HepG2 (cell line): ENCODE measurements around the gene MAPK4. TPM values are rescaled to one million over a fixed set of nuclear protein-coding genes. Genes with fewer than 3 reads are reported as not detected.
"Not testable (repeated sequence)": the region's sequence is repeated elsewhere in the genome, so short reads cannot be mapped to it uniquely, and the experiment has no call there.

Experiments
- ATAC-seq: fragments of 200-7000 bp; cut with Tn5 transposase; 3 replicates; pipeline ENCODE4 v1.9.1; 2020; ENCODE audit warnings: mild to moderate bottlenecking, moderate library complexity
- Bru-seq: library from RNA; stranded (reverse); fragments of 400-500 nt; gene quantifications from one replicate; lab custom pipeline; 2021; lab: Mats Ljungman, UMichigan
- BruChase-seq, 2 experiments: library from RNA; stranded (reverse); fragments of 400-500 nt; gene quantifications; one replicate each; lab custom pipeline; 2021; lab: Mats Ljungman, UMichigan
- BruUV-seq: library from RNA; stranded (reverse); fragments of 400-500 nt; replicated peaks from 2 replicates; lab custom pipeline; 2021; lab: Mats Ljungman, UMichigan
- CTCF ChIA-PET: fragments of 300-600 bp; formaldehyde crosslinking; extraction: SDS; loops from one replicate; lab custom pipeline; 2021; ENCODE audit warnings: low total read pairs, inconsistent platforms, low intra/inter-chr PET ratio; lab: Yijun Ruan, JAX
- POLR2A ChIA-PET: fragments of 350-600 bp; sonication (Branson Sonifier 250); formaldehyde crosslinking; loops from one replicate; lab custom pipeline; 2020; ENCODE audit warnings: antibody characterized with exemption, inconsistent platforms; lab: Yijun Ruan, JAX
- DNase-seq: peaks from one replicate; pipeline ENCODE4 v3.0.0-alpha.2; 2015; ENCODE audit warnings: low spot score
- FAIRE-seq: peaks from 3 replicates; lab custom pipeline; 2011; peaks lifted over from hg19 to GRCh38; lab: Jason Lieb, UNC
- H2AFZ ChIP-seq: one replicate; pipeline ENCODE4 v1.6.1; 2011; ENCODE audit warnings: low read length, inconsistent platforms
- H3K27ac ChIP-seq: fragments of 300-600 bp; 3 replicates; pipeline ENCODE4 v1.8.0; 2011; ENCODE audit warnings: mixed run types, mild to moderate bottlenecking, mixed read lengths, low read length, inconsistent platforms; ENCODE audit not compliant: insufficient read depth; ENCODE audit errors: extremely low read length
- H3K27me3 ChIP-seq, 2 experiments: fragments of 200-600 bp in 1 of 2; 2 replicates in 1 of 2; 3 replicates in 1 of 2; pipeline versions ENCODE4 v1.6.0 to v1.8.0; 2011; ENCODE audit warnings: low read length in 2 of 2, mild to moderate bottlenecking in 2 of 2, moderate library complexity in 2 of 2, inconsistent platforms in 1 of 2; ENCODE audit not compliant: insufficient read depth in 2 of 2, control insufficient read depth in 1 of 2
- H3K36me3 ChIP-seq, 2 experiments: fragments of 200-600 bp in 1 of 2; replicated peaks in 1 of 2; 2 replicates in 1 of 2; 3 replicates in 1 of 2; pipeline versions ENCODE4 v1.5.1 to v1.8.0; 2011; ENCODE audit warnings: low read length in 2 of 2, inconsistent platforms in 1 of 2; ENCODE audit not compliant: insufficient read depth in 2 of 2, control insufficient read depth in 1 of 2
- H3K4me1 ChIP-seq: 2 replicates; pipeline ENCODE4 v1.5.1; 2012; ENCODE audit warnings: low read length, inconsistent platforms; ENCODE audit not compliant: insufficient read depth
- H3K4me2 ChIP-seq: 2 replicates; pipeline ENCODE4 v1.6.0; 2011; ENCODE audit warnings: low read depth, low read length, inconsistent platforms
- H3K4me3 ChIP-seq, 3 experiments: fragments of 200-600 bp in 1 of 3; sonication (generic), shearing (Covaris generic) in 1 of 3; replicated peaks in 1 of 3; 2 replicates each; pipeline ENCODE4 v1.5.1; 2011 to 2016; ENCODE audit warnings: low read length in 3 of 3, inconsistent platforms in 2 of 3, low read depth in 2 of 3, mild to moderate bottlenecking in 2 of 3, control low read depth in 1 of 3, mixed read lengths in 1 of 3; ENCODE audit not compliant: insufficient read depth in 1 of 3
- H3K79me2 ChIP-seq: one replicate; pipeline ENCODE4 v1.6.1; 2011; ENCODE audit warnings: low read length, inconsistent platforms; ENCODE audit not compliant: insufficient read depth
- H3K9ac ChIP-seq: 2 replicates; pipeline ENCODE4 v1.6.0; 2011; ENCODE audit warnings: mild to moderate bottlenecking, low read depth, low read length, inconsistent platforms; ENCODE audit not compliant: insufficient read depth
- H3K9me3 ChIP-seq: 2 replicates; pipeline ENCODE4 v1.5.1; 2012; ENCODE audit warnings: mild to moderate bottlenecking, low read length
- H4K20me1 ChIP-seq: 2 replicates; pipeline ENCODE4 v1.6.0; 2011; ENCODE audit warnings: inconsistent platforms, mild to moderate bottlenecking, low read length, moderate library complexity; ENCODE audit not compliant: insufficient read depth
- HOXA9 ChIP-seq: sonication (generic); formaldehyde crosslinking; IDR thresholded peaks from 2 replicates; pipeline ENCODE4 v1.8.1; 2022; ENCODE audit warnings: missing genetic modification reagents, mild to moderate bottlenecking, moderate library complexity, borderline replicate concordance
- REPIN1 ChIP-seq: sonication (generic); formaldehyde crosslinking; IDR thresholded peaks from 2 replicates; pipeline ENCODE4 v1.8.0; 2022; ENCODE audit warnings: missing genetic modification reagents, low read depth, mild to moderate bottlenecking, borderline replicate concordance
- ZNF180 ChIP-seq: sonication (generic); formaldehyde crosslinking; IDR thresholded peaks from 2 replicates; pipeline ENCODE4 v1.4.0; 2020; ENCODE audit warnings: low read depth, missing genetic modification reagents, borderline replicate concordance
- ZNF7 ChIP-seq: IDR thresholded peaks from 2 replicates; pipeline ENCODE4 v1.6.1; 2016; ENCODE audit warnings: missing biosample characterization, missing genetic modification reagents
- ZNF777 ChIP-seq: sonication (generic); formaldehyde crosslinking; IDR thresholded peaks from 2 replicates; pipeline ENCODE4 v1.4.0; 2020; ENCODE audit warnings: missing genetic modification reagents
- ZNF879 ChIP-seq: sonication (generic); formaldehyde crosslinking; IDR thresholded peaks from 2 replicates; pipeline ENCODE4 v1.8.1; 2023; ENCODE audit warnings: missing genetic modification reagents
- WGBS: methylation state at CpG from one replicate; pipeline ENCODE4 v1.1.6; 2017; ENCODE audit warnings: low lambda C conversion rate; 5-methylcytosine and 5-hydroxymethylcytosine counted together
- in situ Hi-C: cut with HindIII; loops from 2 replicates; pipeline ENCODE4 v1.10.0; 2017; ENCODE audit warnings: low pct_unique_long_range_greater_than_20kb; ENCODE audit not compliant: extremely low pct_ligation_motif_present
- intact Hi-C: fragments of 100-400 bp; cut with micrococcal nuclease; formaldehyde crosslinking; loops from one replicate; pipeline ENCODE4 v1.10.0; 2022; ENCODE audit not compliant: unreplicated experiment
- long read RNA-seq, 2 experiments: library from RNA in 1 of 2; library from polyadenylated mRNA in 1 of 2; stranded (forward) in 1 of 2; unstranded in 1 of 2; transcript quantifications; one replicate each; pipeline ENCODE4 v2.0.0, GENCODE V29; 2019 to 2022
- polyA minus RNA-seq, 3 experiments: library from RNA; depleted of rRNA, polyadenylated mRNA; stranded (reverse); fragments of >200 nt; gene quantifications; 2 replicates each; pipeline ENCODE4 v1.2.3, GENCODE V29; 2011; ENCODE audit warnings: low replicate concordance in 1 of 3
- polyA plus RNA-seq, 8 experiments: library from polyadenylated mRNA; depleted of rRNA in 3 of 8; stranded (reverse) in 7 of 8; unstranded in 1 of 8; fragments of >200 nt; fragmentation: Illumina TruSeq in 4 of 8; extraction: Trizol in 4 of 8; gene quantifications; 2 replicates each; pipeline versions ENCODE4 v1.2.1 to v1.2.3, GENCODE V29; 2011 to 2016; ENCODE audit warnings: low read depth in 4 of 8, missing spikeins in 1 of 8, mixed read lengths in 1 of 8; ENCODE audit not compliant: insufficient read depth in 1 of 8
- total RNA-seq, 5 experiments: library from RNA; depleted of rRNA; stranded (reverse); fragments of >200 nt; fragmentation: Illumina TruSeq; extraction: Trizol; gene quantifications; 2 replicates each; pipeline ENCODE4 v1.2.3, GENCODE V29; 2016; ENCODE audit warnings: low read depth in 1 of 5
- TF ChIP-seq, protein P1 (sequence below): sonication (generic); formaldehyde crosslinking; IDR thresholded peaks from 2 replicates; pipeline ENCODE4 v1.4.0; 2020; ENCODE audit warnings: missing genetic modification reagents

Gene MAPK4
- not detected in 2 replicates for total RNA-seq (2016; rRNA removed; fragmentation: Illumina TruSeq; extraction: Trizol)
- not detected in 2 replicates for total RNA-seq (2016; cell fraction: cytosol; rRNA removed; fragmentation: Illumina TruSeq; extraction: Trizol; ENCODE audit: low read depth)
- total RNA-seq (2016; cell fraction: insoluble cytoplasmic fraction; rRNA removed; fragmentation: Illumina TruSeq; extraction: Trizol): not detected in 2 replicates
- not detected in 2 replicates for total RNA-seq (2016; cell fraction: membrane; rRNA removed; fragmentation: Illumina TruSeq; extraction: Trizol)
- total RNA-seq (2016; cell fraction: nucleus; rRNA removed; fragmentation: Illumina TruSeq; extraction: Trizol): not detected in 2 replicates
- polyA plus RNA-seq (2011; rRNA removed): 0.01 TPM in 1 of 2 replicates, not detected in the other
- not detected in 2 replicates for polyA plus RNA-seq (2011; cell fraction: cytosol; rRNA removed)
- polyA plus RNA-seq (2011; cell fraction: nucleus; rRNA removed): not detected in 2 replicates
- polyA plus RNA-seq (2012): not detected in 2 replicates
- not detected in 2 replicates for polyA plus RNA-seq (2016; cell fraction: cytosol; fragmentation: Illumina TruSeq; extraction: Trizol; ENCODE audit: low read depth)
- not detected in 2 replicates for polyA plus RNA-seq (2016; cell fraction: insoluble cytoplasmic fraction; fragmentation: Illumina TruSeq; extraction: Trizol; ENCODE audit: low read depth)
- not detected in 2 replicates for polyA plus RNA-seq (2016; cell fraction: membrane; fragmentation: Illumina TruSeq; extraction: Trizol; ENCODE audit: low read depth)
- polyA plus RNA-seq (2016; cell fraction: nucleus; fragmentation: Illumina TruSeq; extraction: Trizol; ENCODE audit: insufficient read depth, low read depth): not detected in 2 replicates
- 8.9 TPM in 1 of 2 replicates, not detected in the other for polyA minus RNA-seq (2011; rRNA and poly(A)+ RNA removed; ENCODE audit: low replicate concordance)
- not detected in 2 replicates for polyA minus RNA-seq (2011; cell fraction: cytosol; rRNA and poly(A)+ RNA removed)
- not detected in 2 replicates for polyA minus RNA-seq (2011; cell fraction: nucleus; rRNA and poly(A)+ RNA removed)
- Bru-seq, nascent RNA: percentile 8 among the genes with signal in this experiment
- percentile 1 among the genes with signal in this experiment for BruChase-seq, experiment 1, labeled RNA remaining after a 6-hour chase
- percentile 8 among the genes with signal in this experiment for BruChase-seq, experiment 2, labeled RNA remaining after a 2-hour chase
- long read RNA-seq, experiment 1: 0 reads
- long read RNA-seq, experiment 2: 0 reads

DNA sequence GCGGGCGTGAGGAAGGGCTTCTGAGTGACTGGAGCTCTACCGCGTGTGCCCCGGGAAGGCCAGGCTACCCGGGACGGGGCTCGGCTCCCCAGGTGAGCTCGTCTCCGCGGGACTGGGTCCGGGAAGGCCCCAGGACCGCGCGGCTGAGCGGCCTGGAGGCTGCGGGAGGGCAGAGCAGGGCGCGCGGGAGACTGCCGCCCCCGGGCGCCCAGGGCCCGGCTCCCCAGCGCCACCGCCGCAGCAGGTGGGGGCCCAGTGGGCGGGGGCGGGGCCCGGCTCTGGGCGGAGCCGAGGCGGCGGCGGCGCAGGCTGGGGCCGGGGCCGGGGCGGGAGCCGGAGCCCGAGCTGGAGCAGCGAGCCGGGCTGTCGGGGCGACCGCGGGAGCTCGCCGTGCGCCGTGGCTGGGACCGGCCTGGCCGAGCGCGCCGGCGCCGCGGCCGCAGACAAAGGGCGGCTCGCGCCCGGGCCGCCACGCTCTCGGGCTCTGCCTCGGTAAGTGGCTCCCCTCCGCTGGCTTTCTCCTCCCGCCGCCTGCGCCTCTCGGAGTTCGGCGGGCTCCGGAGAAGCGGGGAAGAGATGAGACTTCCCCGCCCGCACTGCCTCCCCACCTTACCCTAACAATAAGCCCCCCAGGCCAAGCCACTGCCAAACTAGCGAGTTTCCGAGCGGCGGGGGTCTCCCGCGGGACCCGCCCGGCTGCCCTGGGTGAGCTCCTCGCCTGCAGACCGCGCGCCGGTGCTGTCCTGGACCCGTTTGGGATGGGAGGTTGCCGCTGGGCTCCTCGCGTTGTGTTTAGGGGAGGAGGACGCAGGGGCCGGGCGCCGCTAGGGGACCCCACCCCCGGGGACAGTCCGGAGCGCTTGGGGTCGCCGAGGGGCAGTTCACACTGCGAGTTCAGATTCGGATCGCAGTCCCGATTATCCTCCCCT is at the start of gene MAPK4:
TSS of gene MAPK4 (plus strand) at position 336 of the 929 bp plus-strand sequence. CDS start 103,872 bp downstream, outside the sequence.
- POLR2A ChIA-PET: no interaction called here
- DNase-seq: no peak

DNA sequence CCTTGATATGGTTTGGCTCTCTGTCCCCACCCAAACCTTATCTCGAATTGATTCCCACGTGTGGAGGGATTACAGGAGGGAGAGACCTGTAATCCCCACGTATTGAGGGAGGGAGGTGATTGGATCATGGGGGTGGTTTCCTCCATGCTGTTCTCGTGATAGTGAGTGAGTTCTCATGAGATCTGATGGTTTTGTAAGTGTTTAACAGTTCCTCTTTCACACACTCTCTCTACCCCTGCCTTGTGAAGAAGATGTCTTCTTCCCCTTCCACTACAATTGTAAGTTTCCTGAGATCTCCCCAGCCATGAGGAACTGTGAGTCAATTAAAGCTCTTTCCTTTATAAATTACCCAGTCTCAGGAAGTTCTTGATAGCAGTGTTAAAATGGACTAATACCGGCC is 42.6 kb upstream of the MAPK4 start:
- POLR2A ChIA-PET, H3K4me3 ChIP-seq, H3K4me2 ChIP-seq, DNase-seq, H3K4me1 ChIP-seq, H3K27me3 ChIP-seq, H2AFZ ChIP-seq, H4K20me1 ChIP-seq, ATAC-seq, CTCF ChIA-PET, FAIRE-seq, intact Hi-C loops, H3K36me3 ChIP-seq, H3K9ac ChIP-seq, BruUV-seq, H3K79me2 ChIP-seq, H3K27ac ChIP-seq, H3K9me3 ChIP-seq: not testable (repeated sequence)
- in situ Hi-C loops: loop anchor here (5.0 to 10.0 kb wide), 2 partner anchors 125 to 268 kb away; no protein-coding TSS in a partner anchor
- 6% methylated on average over 5 of the region's 5 CpGs for WGBS

More for the DNA sequence above, at the start of gene MAPK4:
- in situ Hi-C loops (no loop called here), intact Hi-C loops (no loop called here)
- FAIRE-seq: no peak
- Histone ChIP-seq H2AFZ (no peak within 1 kb of the TSS), H3K9me3 (peaks cover 7% of the 10 kb centered on the region; the same call in 1 of the 2 replicates), H3K27me3 (peaks cover 6 to 59% of the 10 kb centered on the region in 2 experiments), H4K20me1 (no peaks in the 10 kb centered on the region; the same call in 1 of the 2 replicates), H3K4me2 (peak within 1 kb of the TSS; percentile 74), H3K36me3 (no peaks in the 10 kb centered on the region), H3K9ac (no peak within 1 kb of the TSS), H3K79me2 (no peaks in the 10 kb centered on the region), H3K4me1 (peaks cover 11% of the 10 kb centered on the region), H3K27ac (no peak within 1 kb of the TSS), H3K4me3 (peak within 1 kb of the TSS; percentile 52 to 71 (median 54))
- TF ChIP-seq ZNF180 (no peak), ZNF777 (CRISPR knock-in tag) (peak; percentile 52; the same call in 1 of the 2 replicates), REPIN1 (CRISPR knock-in tag) (no peak), HOXA9 (no peak), ZNF879 (CRISPR knock-in tag) (no peak), ZNF7 (no peak)
- TF ChIP-seq, protein P1, sequence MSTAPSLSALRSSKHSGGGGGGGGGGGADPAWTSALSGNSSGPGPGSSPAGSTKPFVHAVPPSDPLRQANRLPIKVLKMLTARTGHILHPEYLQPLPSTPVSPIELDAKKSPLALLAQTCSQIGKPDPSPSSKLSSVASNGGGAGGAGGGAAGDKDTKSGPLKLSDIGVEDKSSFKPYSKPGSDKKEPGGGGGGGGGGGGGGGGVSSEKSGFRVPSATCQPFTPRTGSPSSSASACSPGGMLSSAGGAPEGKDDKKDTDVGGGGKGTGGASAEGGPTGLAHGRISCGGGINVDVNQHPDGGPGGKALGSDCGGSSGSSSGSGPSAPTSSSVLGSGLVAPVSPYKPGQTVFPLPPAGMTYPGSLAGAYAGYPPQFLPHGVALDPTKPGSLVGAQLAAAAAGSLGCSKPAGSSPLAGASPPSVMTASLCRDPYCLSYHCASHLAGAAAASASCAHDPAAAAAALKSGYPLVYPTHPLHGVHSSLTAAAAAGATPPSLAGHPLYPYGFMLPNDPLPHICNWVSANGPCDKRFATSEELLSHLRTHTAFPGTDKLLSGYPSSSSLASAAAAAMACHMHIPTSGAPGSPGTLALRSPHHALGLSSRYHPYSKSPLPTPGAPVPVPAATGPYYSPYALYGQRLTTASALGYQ: no peak
- peak; percentile 86 for ATAC-seq
- 0% methylated on average over 7 of the region's 109 CpGs for WGBS
- BruUV-seq: no TSS peak
- CTCF ChIA-PET: no interaction called here
